Parathyroid adenoma (tissue), 2 donors: ENCODE results near the gene GAB3.

ENCODE experiments used
- H2AFZ ChIP-seq: fragments of 300-600 bp; sonication (generic); one replicate; pipeline ENCODE4 v1.7.0; 2017; ENCODE audit warnings: antibody characterized with exemption, mild to moderate bottlenecking
- H3K27ac ChIP-seq: fragments of 300-600 bp; sonication (generic); one replicate; pipeline ENCODE4 v1.7.0; 2017
- H3K27me3 ChIP-seq: fragments of 300-600 bp; sonication (generic); one replicate; pipeline ENCODE4 v1.7.0; 2017; ENCODE audit warnings: low read length; ENCODE audit not compliant: control insufficient read depth, insufficient read depth
- H3K36me3 ChIP-seq: fragments of 300-600 bp; sonication (generic); one replicate; pipeline ENCODE4 v1.7.0; 2017; ENCODE audit warnings: low read length; ENCODE audit not compliant: control insufficient read depth, insufficient read depth
- H3K4me1 ChIP-seq: fragments of 300-600 bp; sonication (generic); one replicate; pipeline ENCODE4 v1.7.0; 2017; ENCODE audit warnings: control low read depth
- H3K4me2 ChIP-seq: fragments of 300-600 bp; sonication (generic); one replicate; pipeline ENCODE4 v1.7.0; 2017; ENCODE audit warnings: low read length
- H3K4me3 ChIP-seq: fragments of 300-600 bp; sonication (generic); one replicate; pipeline ENCODE4 v1.7.0; 2017; ENCODE audit warnings: low read depth, low read length
- H3K79me2 ChIP-seq: fragments of 300-600 bp; sonication (generic); one replicate; pipeline ENCODE4 v1.7.0; 2017; ENCODE audit warnings: control low read depth
- H3K9ac ChIP-seq: fragments of 300-600 bp; sonication (generic); one replicate; pipeline ENCODE4 v1.7.0; 2017; ENCODE audit warnings: mild to moderate bottlenecking
- H3K9me3 ChIP-seq: fragments of 300-600 bp; sonication (generic); one replicate; pipeline ENCODE4 v1.7.0; 2017; ENCODE audit warnings: low read length; ENCODE audit not compliant: control insufficient read depth
- CTCF ChIP-seq: fragments of 300-600 bp; sonication (generic); IDR thresholded peaks from one replicate; pipeline ENCODE4 v1.7.0; 2017; ENCODE audit warnings: antibody characterized with exemption, mild to moderate bottlenecking
- donor health status: primary hyperparathyroidism.

The GAB3 gene

GRCh38 chrX:154721155-154721554, 29.7 kb downstream of the GAB3 start:
- no peak for TF ChIP-seq CTCF

GRCh38 chrX:154720067-154720466, 30.8 kb downstream of the GAB3 start:
- no peak overlapping the region for H3K9ac ChIP-seq
- no peak overlapping the region for H2AFZ ChIP-seq
- H3K27me3 ChIP-seq = no peaks in the 10 kb centered on the region
- H3K9me3 ChIP-seq = no peaks in the 10 kb centered on the region
- H3K27ac ChIP-seq = no peak overlapping the region
- H3K4me3 ChIP-seq = no peak overlapping the region
- H3K4me1 ChIP-seq = peaks cover 3% of the 10 kb centered on the region
- no peak for TF ChIP-seq CTCF
- H3K4me2 ChIP-seq = no peak overlapping the region
- no peaks in the 10 kb centered on the region for H3K36me3 ChIP-seq
- no peaks in the 10 kb centered on the region for H3K79me2 ChIP-seq

More at GRCh38 chrX:154721155-154721554, 29.7 kb downstream of the GAB3 start:
- no peaks in the 10 kb centered on the region for H3K27me3 ChIP-seq
- peaks cover 3% of the 10 kb centered on the region for H3K4me1 ChIP-seq
- H3K27ac ChIP-seq = no peak overlapping the region
- no peak overlapping the region for H3K9ac ChIP-seq
- no peaks in the 10 kb centered on the region for H3K36me3 ChIP-seq
- no peak overlapping the region for H3K4me3 ChIP-seq
- H2AFZ ChIP-seq = no peak overlapping the region
- H3K9me3 ChIP-seq = no peaks in the 10 kb centered on the region
- no peaks in the 10 kb centered on the region for H3K79me2 ChIP-seq
- no peak overlapping the region for H3K4me2 ChIP-seq

- no peak for TF ChIP-seq CTCF
- H2AFZ ChIP-seq = no peak overlapping the region
- no peak overlapping the region for H3K4me3 ChIP-seq
- no peaks in the 10 kb centered on the region for H3K9me3 ChIP-seq
- no peak overlapping the region for H3K4me2 ChIP-seq
- H3K27me3 ChIP-seq = no peaks in the 10 kb centered on the region
- no peak overlapping the region for H3K27ac ChIP-seq
- no peak overlapping the region for H3K9ac ChIP-seq
- H3K36me3 ChIP-seq = no peaks in the 10 kb centered on the region
- H3K79me2 ChIP-seq = no peaks in the 10 kb centered on the region
- H3K4me1 ChIP-seq = peaks cover 3% of the 10 kb centered on the region
Measured at GRCh38 chrX:154719132-154719675, 31.7 kb downstream of the GAB3 start.

- H3K4me1 ChIP-seq = peaks cover 3% of the 10 kb centered on the region
- H3K9me3 ChIP-seq = no peaks in the 10 kb centered on the region
- H3K27ac ChIP-seq = no peak overlapping the region
- no peaks in the 10 kb centered on the region for H3K79me2 ChIP-seq
- H3K4me3 ChIP-seq = no peak overlapping the region
- H2AFZ ChIP-seq = no peak overlapping the region
- no peak overlapping the region for H3K4me2 ChIP-seq
- H3K27me3 ChIP-seq = no peaks in the 10 kb centered on the region
- TF ChIP-seq CTCF = no peak
- H3K9ac ChIP-seq = no peak overlapping the region
- no peaks in the 10 kb centered on the region for H3K36me3 ChIP-seq
Measured at GRCh38 chrX:154718616-154719015, 32.3 kb downstream of the GAB3 start.

- Histone ChIP-seq H3K27me3 (no peaks in the 10 kb centered on the region), H3K9ac (no peak overlapping the region), H3K36me3 (no peaks in the 10 kb centered on the region), H3K4me1 (peaks cover 3% of the 10 kb centered on the region), H3K4me2 (no peak overlapping the region), H3K4me3 (no peak overlapping the region), H3K79me2 (no peaks in the 10 kb centered on the region), H3K9me3 (no peaks in the 10 kb centered on the region), H3K27ac (no peak overlapping the region), H2AFZ (no peak overlapping the region)
- TF ChIP-seq CTCF = no peak
Measured at GRCh38 chrX:154717824-154718223, 33.1 kb downstream of the GAB3 start.
